Duodenal mucosa (tissue), 2 donors: ENCODE data around the gene ZBTB47.

ENCODE experiments used
- H3K27ac ChIP-seq: one replicate; pipeline ENCODE4 v1.7.0; 2013; ENCODE audit warnings: low read depth, low read length
- H3K27me3 ChIP-seq, 2 donors: one replicate each; pipeline ENCODE4 v1.7.0; 2013; ENCODE audit warnings: low read length in 2 of 2, control low read depth in 1 of 2; ENCODE audit not compliant: insufficient read depth in 2 of 2, control insufficient read depth in 1 of 2
- H3K36me3 ChIP-seq, 2 donors: one replicate each; pipeline ENCODE4 v1.7.0; 2013; ENCODE audit warnings: low read length in 2 of 2, control low read depth in 1 of 2; ENCODE audit not compliant: insufficient read depth in 2 of 2, control insufficient read depth in 1 of 2
- H3K4me1 ChIP-seq, 2 donors: one replicate each; pipeline ENCODE4 v1.7.0; 2013; ENCODE audit warnings: low read length in 2 of 2, control low read depth in 1 of 2; ENCODE audit not compliant: insufficient read depth in 2 of 2, control insufficient read depth in 1 of 2
- H3K4me3 ChIP-seq, 2 donors: one replicate each; pipeline ENCODE4 v1.7.0; 2013; ENCODE audit warnings: low read length in 2 of 2, low read depth in 1 of 2
- H3K9ac ChIP-seq, 2 donors: one replicate each; pipeline ENCODE4 v1.7.0; 2013; ENCODE audit warnings: low read length in 2 of 2, low read depth in 1 of 2
- H3K9me3 ChIP-seq, 2 donors: one replicate each; pipeline ENCODE4 v1.7.0; 2013; ENCODE audit warnings: low read length in 2 of 2, control low read depth in 1 of 2; ENCODE audit not compliant: control insufficient read depth in 1 of 2

The ZBTB47 gene

GRCh38 chr3:42653560-42654330 is at the start of gene ZBTB47:
ZBTB47 (plus strand) TSS chr3:42653697; CDS start chr3:42658356, 4,659 bp downstream.
- H3K9me3 ChIP-seq, result no peaks in the 10 kb centered on the region
- peaks cover 0 to 2% of the 10 kb centered on the region in 2 donors for H3K36me3 ChIP-seq
- H3K4me3 ChIP-seq, result peak within 1 kb of the TSS; percentile 68 to 73
- peak within 1 kb of the TSS; percentile 43 for H3K27ac ChIP-seq
- H3K4me1 ChIP-seq, result peaks cover 19 to 26% of the 10 kb centered on the region in 2 donors
- H3K9ac ChIP-seq, result peak within 1 kb of the TSS; percentile 52
- H3K27me3 ChIP-seq, result no peaks in the 10 kb centered on the region

GRCh38 chr3:42605546-42606173 is 47.8 kb upstream of the ZBTB47 start:
- Histone ChIP-seq H3K27ac (no peak overlapping the region), H3K9ac (no peak overlapping the region), H3K4me3 (no peak overlapping the region), H3K4me1 (peaks cover 20 to 24% of the 10 kb centered on the region in 2 donors), H3K27me3 (no peaks in the 10 kb centered on the region), H3K36me3 (peaks cover 3 to 8% of the 10 kb centered on the region in 2 donors), H3K9me3 (no peaks in the 10 kb centered on the region)

GRCh38 chr3:42608581-42608980 is 44.9 kb upstream of the ZBTB47 start:
- peaks cover 9 to 30% of the 10 kb centered on the region in 2 donors for H3K4me1 ChIP-seq
- H3K27me3 ChIP-seq, result no peaks in the 10 kb centered on the region
- H3K27ac ChIP-seq, result no peak overlapping the region
- no peaks in the 10 kb centered on the region for H3K9me3 ChIP-seq
- H3K36me3 ChIP-seq, result peaks cover 3 to 8% of the 10 kb centered on the region in 2 donors
- H3K9ac ChIP-seq, result no peak overlapping the region
- no peak overlapping the region for H3K4me3 ChIP-seq

- peaks cover 3 to 9% of the 10 kb centered on the region in 2 donors for H3K36me3 ChIP-seq
- no peaks in the 10 kb centered on the region for H3K27me3 ChIP-seq
- no peak overlapping the region for H3K27ac ChIP-seq
- H3K4me3 ChIP-seq, result no peak overlapping the region
- peaks cover 3 to 21% of the 10 kb centered on the region in 2 donors for H3K4me1 ChIP-seq
- H3K9ac ChIP-seq, result no peak overlapping the region
- no peaks in the 10 kb centered on the region for H3K9me3 ChIP-seq
These were observed 42.5 kb upstream of the ZBTB47 start for GRCh38 chr3:42610976-42611375.

- Histone ChIP-seq H3K9me3 (no peaks in the 10 kb centered on the region), H3K4me3 (no peak overlapping the region), H3K27ac (no peak overlapping the region), H3K36me3 (peaks cover 0 to 6% of the 10 kb centered on the region in 2 donors), H3K9ac (no peak overlapping the region), H3K27me3 (no peaks in the 10 kb centered on the region), H3K4me1 (peaks cover 3 to 17% of the 10 kb centered on the region in 2 donors)
These were observed 41.3 kb upstream of the ZBTB47 start for GRCh38 chr3:42612217-42612616.

GRCh38 chr3:42612928-42613327 is 40.6 kb upstream of the ZBTB47 start:
- H3K27me3 ChIP-seq, result no peaks in the 10 kb centered on the region
- no peak overlapping the region for H3K4me3 ChIP-seq
- no peak overlapping the region for H3K9ac ChIP-seq
- peaks cover 0 to 4% of the 10 kb centered on the region in 2 donors for H3K36me3 ChIP-seq
- no peaks in the 10 kb centered on the region for H3K9me3 ChIP-seq
- no peak overlapping the region for H3K27ac ChIP-seq
- peaks cover 3 to 17% of the 10 kb centered on the region in 2 donors for H3K4me1 ChIP-seq

DNA sequence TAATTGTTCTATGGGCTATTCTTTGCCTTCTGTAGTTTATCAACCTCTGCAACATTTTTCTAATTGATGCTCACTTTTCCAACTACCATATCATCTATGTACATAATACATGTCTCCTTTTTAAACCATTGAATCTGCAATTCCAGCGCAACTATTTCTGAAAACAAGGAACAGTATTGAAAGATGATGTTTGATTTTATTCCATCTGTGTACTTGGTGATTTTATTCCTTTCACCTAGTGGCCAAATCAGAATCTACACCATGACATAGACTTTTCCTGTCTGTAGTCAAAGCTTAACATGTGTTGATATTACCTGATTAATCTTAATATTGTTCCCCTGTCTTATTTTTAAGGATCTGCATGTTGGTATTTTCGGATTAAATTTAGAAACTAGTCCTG is 40.0 kb upstream of the ZBTB47 start:
- Histone ChIP-seq H3K27me3 (no peaks in the 10 kb centered on the region), H3K36me3 (peaks cover 0 to 4% of the 10 kb centered on the region in 2 donors), H3K9ac (no peak overlapping the region), H3K27ac (no peak overlapping the region), H3K9me3 (no peaks in the 10 kb centered on the region), H3K4me1 (peaks cover 3 to 17% of the 10 kb centered on the region in 2 donors), H3K4me3 (no peak overlapping the region)

GRCh38 chr3:42631620-42632019 is 21.9 kb upstream of the ZBTB47 start:
- no peaks in the 10 kb centered on the region for H3K4me1 ChIP-seq
- no peaks in the 10 kb centered on the region for H3K9me3 ChIP-seq
- no peaks in the 10 kb centered on the region for H3K27me3 ChIP-seq
- H3K4me3 ChIP-seq, result no peak overlapping the region
- no peak overlapping the region for H3K9ac ChIP-seq
- H3K36me3 ChIP-seq, result peaks cover 31 to 68% of the 10 kb centered on the region in 2 donors
- H3K27ac ChIP-seq, result no peak overlapping the region

DNA sequence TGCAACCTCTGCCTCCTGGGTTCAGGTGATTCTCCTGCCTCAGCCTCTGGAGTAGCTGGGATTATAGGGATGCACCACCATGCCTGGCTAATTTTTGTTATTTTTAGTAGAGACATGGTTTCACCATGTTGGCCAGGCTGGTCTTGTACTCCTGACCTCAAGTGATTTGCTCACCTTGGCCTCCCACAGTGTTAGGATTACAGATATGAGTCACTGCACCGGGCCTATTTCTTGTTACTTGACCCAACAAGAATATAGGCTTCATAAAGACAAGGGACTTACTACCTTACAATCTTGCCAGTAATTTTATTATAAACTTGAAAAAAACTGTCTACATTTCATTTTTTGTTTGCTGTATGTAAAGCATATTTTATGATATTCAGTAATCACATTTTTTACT is 21.4 kb upstream of the ZBTB47 start:
- Histone ChIP-seq H3K36me3 (peaks cover 36 to 73% of the 10 kb centered on the region in 2 donors), H3K27me3 (no peaks in the 10 kb centered on the region), H3K4me3 (no peak overlapping the region), H3K9me3 (no peaks in the 10 kb centered on the region), H3K27ac (no peak overlapping the region), H3K9ac (no peak overlapping the region), H3K4me1 (no peaks in the 10 kb centered on the region)

DNA sequence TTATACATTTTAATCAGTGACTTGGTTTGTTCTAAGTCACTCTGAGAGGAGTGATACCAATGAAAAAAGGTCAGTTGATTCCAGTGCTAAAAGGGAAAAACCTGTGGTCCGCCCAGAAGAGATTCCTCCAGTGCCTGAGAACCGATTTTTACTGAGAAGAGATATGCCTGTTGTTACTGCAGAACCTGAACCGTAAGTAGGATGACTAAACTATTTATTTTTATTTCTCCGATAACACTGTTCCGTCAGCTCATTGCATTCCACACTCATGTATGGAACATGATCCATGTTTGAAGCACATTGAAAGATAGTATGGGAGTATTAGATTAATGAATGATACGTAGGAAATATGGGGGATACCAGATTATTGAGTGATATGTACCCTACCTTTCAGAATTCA is 20.0 kb upstream of the ZBTB47 start:
- no peaks in the 10 kb centered on the region for H3K9me3 ChIP-seq
- no peaks in the 10 kb centered on the region for H3K27me3 ChIP-seq
- no peak overlapping the region for H3K9ac ChIP-seq
- H3K36me3 ChIP-seq, result peaks cover 50 to 81% of the 10 kb centered on the region in 2 donors
- no peak overlapping the region for H3K4me3 ChIP-seq
- peaks cover under 1 to 7% of the 10 kb centered on the region in 2 donors for H3K4me1 ChIP-seq
- H3K27ac ChIP-seq, result no peak overlapping the region
